GM19239 (cell line): Measurements from ENCODE around the gene ADCK2.
"Not testable (repeated sequence)": the region's sequence is repeated elsewhere in the genome, so short reads cannot be mapped to it uniquely, and the experiment has no call there.

Experiments used
- DNase-seq: peaks from one replicate; pipeline ENCODE4 v3.0.0; 2011; ENCODE audit warnings: low spot score; ENCODE audit not compliant: insufficient read length
- FAIRE-seq: peaks from 2 replicates; lab custom pipeline; 2011; peaks lifted over from hg19 to GRCh38; lab: Jason Lieb, UNC

ADCK2 gene

DNA sequence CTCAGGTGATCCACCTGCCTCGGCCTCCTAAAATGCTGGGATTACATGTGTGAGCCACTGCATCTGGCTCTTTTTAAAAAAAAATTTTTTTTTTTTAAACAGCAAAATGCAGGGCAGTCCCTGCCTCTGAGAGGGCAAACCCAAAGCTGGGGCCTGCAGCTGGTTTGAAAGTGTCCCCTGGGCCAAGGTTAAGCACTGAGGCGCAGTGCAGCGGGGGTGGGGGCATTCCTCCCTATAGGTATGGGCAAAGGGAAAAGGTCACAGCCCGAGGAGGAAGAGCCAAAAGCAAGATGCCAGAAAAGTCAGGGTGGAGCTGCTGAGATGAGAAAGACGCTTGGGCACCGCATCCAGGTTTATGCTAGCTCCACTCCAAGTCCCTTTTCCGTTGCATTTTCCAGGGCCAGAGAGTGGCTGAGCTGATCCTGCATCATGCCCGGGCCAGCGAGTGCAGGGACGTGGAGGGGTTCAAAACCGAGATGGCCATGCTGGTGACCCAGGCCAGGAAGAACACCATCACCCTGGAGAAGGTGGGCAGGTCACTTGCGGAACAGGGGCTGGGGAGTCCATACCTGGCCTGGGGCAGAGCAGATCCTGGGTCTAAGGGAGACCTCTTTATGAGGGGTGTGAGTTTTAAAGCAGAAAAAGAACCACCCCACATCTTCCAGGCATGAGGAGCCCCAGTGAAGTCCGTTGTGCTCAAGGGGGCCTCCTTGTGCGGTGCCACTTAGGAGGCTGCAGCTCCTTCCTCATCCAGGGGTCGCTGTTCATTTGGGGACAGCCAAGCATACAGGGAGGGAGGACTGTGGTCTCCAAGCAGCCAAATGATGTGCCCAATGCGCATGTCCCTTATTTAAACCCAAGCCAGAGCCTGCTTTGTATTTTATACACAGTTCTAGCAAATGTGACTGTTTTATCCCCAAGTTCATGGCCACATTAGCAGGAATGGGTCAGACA, 16.7 kb downstream of the ADCK2 start:
- DNase-seq = no peak
- no peak for FAIRE-seq

DNA sequence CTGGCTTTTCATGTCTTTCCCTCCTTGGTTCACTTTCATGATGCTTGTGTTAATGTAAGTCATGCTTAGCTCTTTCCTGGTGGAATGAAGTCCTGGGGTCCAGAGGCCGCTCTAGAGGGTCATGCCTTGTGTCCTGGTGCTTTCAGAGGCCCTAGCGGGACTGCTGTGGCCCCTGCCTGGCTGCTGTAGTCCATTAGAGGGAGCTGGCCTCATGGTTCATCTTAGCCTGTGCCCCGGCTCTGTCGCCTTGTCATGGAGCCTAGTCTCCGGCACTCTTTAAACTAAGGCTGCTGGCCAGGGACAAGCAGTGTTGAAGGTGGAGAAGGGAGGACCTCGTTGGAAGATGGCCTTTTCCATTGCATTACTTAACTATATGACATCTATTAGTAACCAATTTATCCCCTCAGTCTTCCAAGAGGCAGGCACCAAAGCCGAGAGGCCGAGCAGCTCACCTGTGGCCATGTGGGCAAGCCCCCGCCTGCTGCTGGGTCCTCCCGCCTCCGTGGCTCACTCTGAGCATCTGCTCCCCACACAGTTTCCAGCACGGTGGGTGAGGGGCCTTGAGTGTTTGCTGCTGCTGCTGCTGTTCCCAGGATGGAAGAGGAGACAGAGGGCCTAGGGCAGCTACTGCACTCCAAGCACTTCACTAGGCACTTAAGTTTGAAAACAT, 18.8 kb downstream of the ADCK2 start:
- DNase-seq = no peak
- FAIRE-seq = no peak

DNA sequence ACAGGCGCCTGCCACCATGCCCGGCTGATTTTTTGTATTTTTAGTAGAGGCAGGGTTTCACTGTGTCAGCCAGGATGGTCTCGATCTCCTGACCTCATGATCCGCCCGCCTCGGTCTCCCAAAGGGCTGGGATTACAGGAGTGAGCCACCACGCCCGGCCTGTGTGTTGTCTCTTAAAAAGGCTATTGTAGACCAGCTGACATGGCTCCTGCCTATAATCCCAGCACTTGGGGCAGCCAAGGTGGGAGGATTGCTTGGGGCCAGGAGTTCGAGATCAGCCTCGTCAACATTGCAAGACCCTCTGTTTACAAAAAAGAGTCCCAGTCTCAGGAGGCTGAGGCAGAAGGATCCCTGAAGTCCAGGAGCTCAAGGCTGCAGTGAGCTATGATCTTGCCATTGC, 21.1 kb downstream of the ADCK2 start:
- not testable (repeated sequence) for DNase-seq, FAIRE-seq

DNA sequence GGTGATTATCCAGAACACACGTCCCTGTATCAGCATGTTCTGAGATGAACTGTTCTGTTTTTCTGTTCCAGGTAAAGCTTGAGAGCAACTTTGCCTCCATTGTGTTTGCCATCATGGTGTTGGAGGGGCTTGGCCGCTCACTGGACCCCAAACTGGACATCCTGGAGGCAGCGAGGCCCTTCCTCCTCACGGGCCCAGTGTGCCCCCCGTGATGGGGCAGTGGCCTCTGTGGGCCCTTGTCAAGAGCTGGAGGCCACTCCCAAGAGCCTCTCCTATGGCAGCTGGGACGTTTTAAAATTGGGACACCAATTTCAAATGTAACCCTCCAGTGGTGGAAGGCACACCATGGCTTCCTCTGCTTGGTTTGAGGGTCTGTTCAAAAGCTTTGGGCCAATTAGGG, 21.8 kb downstream of the ADCK2 start:
- no peak for DNase-seq
- FAIRE-seq = no peak

DNA sequence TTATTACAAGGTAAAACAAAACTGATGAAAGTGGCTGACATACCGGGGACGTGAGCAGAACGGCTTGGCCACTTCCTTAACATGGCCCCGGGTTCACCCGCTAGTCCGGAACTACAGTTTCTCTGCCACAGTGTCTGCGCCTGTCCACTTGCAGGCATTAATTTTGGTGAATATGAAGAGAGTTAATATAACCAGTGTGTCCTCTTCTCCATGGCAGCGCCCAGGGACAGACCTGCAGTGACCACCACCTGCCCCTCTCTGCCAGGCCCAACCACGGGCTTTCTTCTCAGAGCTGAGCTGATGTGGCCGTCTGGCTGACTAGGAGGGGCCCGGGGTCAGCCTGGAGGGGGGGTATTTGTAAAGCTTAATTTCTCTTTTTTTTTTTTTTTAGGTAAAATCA, 22.6 kb downstream of the ADCK2 start:
- DNase-seq (no peak), FAIRE-seq (no peak)

DNA sequence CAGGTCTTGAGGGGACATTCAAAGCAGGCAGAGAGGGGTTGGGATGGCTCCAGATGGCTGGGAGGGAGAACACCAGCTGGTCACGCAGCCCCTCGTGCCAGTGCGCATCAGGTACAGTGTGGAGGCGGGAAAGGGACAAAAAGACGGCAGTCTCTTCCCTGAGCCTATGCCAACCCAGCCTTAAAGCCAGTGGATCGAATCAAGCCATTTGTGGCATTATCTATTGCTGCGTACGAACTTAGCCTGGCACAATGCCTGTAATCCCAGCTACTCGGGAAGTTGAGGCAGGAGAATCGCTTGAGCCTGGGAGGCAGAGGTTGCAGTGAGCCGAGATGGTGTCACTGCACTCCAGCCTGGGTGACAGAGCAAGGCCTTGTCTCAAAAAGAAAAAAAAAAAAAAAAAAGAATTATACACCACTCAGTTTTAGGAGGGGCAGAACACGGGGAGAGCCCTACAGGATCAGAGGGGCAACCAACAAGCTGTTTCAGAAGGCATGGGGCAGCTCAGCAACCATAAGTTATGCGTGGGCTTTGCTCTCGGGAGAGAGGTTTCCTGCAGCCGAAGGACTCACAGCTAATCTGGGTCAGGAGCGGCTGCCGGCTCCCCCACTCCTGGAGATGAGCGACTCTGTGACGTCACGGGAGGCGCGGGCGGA, 23.4 kb downstream of the ADCK2 start:
- DNase-seq (peak; percentile 94), FAIRE-seq (no peak)

DNA sequence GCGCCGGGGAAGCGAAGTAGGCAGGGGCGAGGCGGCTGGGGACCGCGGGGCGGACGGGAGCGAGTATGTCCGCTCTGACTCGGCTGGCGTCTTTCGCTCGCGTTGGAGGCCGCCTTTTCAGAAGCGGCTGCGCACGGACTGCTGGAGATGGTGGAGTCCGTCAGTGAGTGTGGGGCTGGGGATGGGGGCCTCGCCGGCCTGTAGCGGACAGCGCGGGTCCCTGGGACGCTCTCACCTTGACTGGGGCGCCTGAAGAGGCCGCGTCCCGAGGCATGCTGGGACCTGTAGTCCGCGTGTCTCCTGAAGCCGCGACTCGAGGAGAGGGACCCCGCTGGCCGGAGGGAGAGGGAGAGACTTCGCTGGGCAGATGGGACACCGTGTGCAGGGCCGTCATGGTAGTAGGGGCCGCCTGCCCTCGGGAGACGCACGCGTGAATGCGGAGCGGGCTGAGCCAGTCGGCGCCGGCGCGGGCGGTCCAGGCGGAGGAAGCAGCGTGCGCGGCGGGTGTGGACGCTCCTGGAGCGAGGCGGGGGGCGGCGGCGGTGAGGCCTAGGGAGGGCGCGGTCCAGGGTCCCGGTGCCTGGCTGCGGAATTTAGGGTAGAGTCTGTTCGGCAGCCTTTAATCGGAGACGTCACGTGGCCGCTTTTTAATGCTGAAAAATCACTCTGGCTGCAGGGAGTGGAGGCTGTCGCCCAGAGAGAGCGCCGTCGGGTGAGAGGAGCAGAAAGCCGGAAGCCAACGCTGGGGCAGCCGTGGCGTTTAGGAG, 24.1 kb downstream of the ADCK2 start, which contains the start of gene NDUFB2:
Gene NDUFB2 (plus strand): TSS at position 29 of the 767 bp plus-strand sequence. CDS start 37 bp downstream, at position 66.
- DNase-seq = peak; percentile 83
- peak; percentile 91 for FAIRE-seq

DNA sequence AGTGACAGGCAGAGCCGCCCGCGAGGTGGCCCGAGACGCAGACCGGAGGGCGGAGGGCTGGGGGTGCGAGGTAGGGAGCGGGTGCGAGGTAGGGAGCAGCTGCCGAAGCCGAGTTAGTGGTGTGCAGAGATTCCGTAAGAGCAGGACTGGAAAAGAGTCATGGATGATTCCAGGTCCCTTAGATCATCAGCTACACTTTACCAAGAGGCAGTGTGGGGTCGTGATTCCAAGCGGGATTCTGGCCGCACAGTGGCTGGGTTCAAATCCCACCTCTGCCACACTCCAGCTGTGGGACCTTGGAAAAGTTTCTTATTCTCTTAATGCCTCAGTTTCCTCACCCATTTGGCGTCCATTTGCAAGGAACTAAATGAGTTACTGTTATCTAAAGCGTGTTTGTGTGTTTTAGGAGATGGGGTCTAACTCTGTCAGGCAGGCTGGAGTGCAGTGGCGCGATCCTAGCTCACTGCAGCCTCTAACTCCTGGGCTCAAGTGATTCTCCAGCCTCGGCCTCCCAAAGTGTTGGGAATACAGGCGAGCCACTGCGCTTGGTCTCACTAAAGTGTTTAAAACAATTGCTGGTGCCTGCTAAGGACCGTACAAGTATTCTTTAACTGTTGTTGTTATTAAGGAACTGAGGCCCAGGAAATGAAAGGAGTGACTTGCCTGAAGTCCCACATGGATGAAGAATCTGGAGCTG, 24.9 kb downstream of the ADCK2 start:
- FAIRE-seq (no peak), DNase-seq (no peak)

DNA sequence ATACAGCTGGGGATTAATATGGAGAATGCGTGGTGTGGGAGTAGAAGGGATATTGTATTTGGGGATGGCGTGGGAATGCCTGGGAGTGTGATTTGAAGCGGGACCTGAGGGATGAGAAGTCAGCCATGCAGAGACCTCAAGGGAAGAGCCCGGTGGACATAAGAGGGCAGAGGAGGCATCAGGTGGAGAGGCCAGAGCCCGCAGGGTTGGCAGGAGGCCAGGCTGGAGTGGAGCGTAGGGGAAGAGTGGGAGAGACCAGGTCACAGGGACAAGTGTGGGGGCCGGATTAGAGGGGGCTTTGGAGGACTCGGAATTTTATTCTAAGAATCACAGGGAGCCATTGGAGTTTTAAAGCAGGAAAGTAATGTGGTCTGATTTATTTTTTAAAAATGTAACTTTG, 25.7 kb downstream of the ADCK2 start:
- no peak for FAIRE-seq
- no peak for DNase-seq

DNA sequence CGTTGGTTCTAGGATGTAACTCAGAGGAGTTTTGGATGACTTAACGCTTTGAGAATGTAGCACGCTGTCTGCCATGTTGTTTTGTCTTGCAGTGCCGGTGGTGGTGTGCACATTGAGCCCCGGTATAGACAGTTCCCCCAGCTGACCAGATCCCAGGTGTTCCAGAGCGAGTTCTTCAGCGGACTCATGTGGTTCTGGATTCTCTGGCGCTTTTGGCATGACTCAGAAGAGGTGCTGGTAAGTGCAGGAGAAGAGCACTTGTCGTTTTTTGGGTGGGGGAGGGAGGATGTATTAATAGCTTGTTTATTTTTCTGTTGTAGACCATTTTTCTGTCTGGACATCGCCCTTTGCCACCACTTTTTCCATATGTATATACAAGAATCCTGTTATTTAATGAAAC, 30.0 kb downstream of the ADCK2 start:
- FAIRE-seq (no peak), DNase-seq (no peak)

DNA sequence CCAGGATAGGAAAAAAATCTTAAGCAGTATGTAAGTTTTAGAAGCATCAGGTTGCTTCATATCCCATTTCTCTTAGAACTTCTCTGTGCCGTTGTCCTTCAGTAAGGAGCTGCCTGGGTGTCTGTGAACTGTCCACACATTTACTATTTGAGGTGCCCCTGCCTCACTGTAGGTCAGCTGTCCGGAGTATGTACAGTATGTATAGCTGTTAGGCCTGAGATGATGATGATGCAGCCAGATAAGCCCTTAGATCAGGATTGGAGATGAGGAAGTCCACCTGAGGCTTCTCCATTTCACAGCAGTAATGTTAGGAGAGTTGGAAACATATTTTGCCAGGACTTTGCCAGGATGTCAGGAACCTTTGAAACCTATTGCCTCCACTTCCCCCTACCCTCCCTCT, 31.5 kb downstream of the ADCK2 start:
- DNase-seq (no peak), FAIRE-seq (no peak)

DNA sequence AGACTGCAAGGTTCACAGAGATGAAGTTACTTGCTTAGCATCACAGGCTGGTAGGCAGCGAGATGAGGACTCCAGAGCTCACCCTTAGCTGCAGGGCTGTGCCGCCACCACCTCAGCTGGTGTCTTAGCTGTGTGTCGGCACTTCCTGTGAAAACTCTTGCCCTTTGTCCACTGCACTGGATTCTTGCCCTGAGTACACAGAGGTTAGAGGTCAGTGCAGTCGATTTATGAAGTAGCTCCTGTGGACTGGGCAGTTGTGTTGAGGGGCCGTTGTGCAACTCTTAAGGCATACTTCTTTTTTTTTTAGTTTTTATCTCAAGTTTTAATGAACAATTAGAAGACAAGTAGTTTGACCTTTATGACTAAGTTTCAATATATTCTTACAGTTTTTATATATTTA, 34.4 kb downstream of the ADCK2 start:
- FAIRE-seq = no peak
- no peak for DNase-seq

DNA sequence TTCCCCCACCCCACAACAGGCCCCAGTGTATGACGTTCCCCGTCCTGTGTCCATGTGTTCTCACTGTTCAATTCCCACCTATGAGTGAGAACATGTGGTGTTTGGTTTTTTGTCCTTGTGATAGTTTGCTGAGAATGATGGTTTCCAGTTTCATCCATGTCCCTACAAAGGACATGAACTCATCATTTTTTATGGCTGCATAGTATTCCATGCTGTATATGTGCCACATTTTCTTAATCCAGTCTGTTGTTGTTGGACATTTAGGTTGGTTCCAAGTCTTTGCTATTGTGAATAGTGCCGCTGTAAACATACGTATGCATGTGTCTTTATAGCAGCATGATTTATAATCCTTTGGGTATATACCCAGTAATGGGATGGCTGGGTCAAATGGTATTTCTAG, 36.0 kb downstream of the ADCK2 start:
- DNase-seq, FAIRE-seq: not testable (repeated sequence)

DNA sequence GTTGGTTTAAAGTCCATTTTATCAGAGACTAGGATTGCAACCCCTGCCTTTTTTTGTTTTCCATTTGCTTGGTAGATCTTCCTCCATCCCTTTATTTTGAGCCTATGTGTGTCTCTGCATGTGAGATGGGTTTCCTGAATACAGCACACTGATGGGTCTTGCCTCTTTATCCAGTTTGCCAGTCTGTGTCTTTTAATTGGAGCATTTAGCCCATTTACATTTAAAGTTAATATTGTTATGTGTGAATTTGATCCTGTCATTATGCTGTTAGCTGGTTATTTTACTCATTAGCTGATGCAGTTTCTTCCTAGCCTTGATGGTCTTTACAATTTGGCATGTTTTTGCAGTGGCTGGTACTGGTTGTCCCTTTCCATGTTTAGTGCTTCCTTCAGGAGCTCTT, 39.6 kb downstream of the ADCK2 start:
- FAIRE-seq, DNase-seq: not testable (repeated sequence)

DNA sequence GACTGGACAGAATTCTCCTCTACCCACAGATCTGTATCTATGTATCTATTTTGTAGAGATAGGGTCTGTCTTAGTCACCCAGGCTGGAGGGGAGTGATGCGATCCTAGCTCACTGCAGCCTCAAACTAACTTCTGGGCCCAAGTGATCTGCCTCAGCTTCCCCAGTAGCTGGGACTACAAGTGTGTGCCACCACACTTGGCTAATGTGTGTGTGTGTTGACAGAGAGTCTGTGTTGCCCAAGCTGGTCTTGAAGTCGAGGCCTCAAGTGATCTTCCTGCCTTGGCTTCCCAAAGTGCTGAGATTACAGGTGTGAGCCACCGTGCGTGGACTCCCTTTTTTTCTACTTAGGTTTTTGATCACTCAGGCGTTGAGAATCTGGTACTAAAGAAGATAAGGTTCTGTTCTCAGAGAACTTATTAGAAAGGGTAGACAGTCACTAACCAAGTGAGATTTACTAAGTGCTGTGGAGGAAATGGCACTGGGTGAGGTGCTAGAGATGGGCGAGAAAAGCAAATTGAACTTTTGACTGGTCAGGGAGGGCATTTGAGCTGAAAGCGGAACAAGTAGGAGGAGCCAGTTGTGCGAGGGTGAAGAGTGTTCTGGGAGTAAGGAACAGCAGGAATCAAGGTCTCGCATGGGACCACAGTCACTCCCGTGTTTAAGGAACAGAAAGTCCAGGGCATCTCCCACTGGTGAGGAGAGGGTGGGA, 41.7 kb downstream of the ADCK2 start:
- DNase-seq (no peak), FAIRE-seq (no peak)

DNA sequence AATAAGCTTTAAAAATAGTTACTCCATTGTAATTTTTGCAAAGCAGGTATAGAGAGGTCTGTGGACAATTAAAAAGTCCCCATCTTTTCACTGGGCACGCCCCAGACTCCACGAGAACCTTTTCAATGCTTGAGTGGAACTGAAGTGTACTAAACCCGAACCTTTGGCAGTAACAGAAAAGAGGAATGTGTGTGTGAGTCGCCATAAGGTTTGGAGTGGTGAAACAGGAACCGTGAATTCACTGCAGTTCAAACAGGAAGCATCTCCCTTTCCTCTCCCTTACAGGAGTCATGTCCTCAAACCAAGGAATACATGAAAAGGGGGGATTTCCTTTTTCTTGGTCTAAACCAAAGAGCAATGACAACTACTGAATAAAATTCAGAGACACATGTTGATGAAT, 47.0 kb downstream of the ADCK2 start:
- DNase-seq (no peak), FAIRE-seq (peak; percentile 33)

DNA sequence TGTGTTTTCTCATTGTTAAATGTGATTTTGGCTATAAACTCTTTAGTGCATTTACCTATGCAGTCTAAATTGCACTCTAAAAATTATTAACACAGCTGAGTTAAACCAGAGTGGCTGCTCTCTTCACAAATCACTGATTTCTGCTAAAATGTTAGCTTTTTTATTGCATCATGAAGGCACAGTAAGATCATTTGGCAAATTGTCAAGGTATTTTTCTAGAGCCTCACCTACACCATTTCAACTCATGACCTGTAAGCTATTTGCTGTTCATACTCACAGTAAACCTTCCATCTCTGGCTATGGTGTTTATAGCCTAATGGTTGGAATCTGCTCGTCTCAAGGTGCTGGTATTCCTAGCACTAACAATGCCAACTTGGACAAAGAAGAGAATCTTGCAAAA, 49.5 kb downstream of the ADCK2 start:
- DNase-seq (no peak), FAIRE-seq (no peak)

DNA sequence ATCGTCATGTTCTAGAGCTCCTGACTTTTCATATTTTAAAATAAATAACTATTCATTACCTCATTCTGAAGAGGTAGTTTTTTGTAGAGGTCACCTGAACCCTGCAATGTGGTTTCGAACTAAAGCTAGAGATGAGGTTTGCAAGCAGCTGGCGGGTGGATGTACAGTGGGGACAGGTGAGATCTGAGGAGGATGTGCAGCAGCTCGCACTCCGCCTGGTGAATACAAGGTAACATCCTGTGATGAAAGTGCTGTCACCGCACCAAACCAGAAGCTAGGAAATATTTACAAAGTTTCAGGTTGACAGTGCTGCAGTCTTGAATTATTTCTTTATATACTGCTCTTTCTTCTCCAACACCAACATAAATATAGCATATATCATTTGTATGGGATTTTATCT, 50.3 kb downstream of the ADCK2 start:
- FAIRE-seq (no peak), DNase-seq (no peak)

DNA sequence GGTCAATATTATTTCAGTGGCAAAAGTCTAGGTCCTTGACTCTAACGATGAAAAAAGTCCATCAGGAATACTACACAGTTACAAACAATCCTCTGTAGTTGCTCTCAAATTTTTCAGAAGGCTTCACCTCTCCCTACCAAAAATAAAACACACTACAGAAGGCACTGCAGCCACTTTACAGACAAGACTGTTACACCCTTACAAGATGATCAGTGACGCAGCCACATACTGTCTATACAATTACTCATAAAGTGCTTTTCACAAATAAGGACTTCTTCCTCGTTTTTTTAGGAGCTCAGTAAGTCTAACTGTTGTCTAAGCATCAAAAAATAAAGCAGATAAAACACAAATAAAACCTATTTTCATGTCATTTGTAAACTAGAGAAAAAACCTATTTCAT, 50.8 kb downstream of the ADCK2 start:
- FAIRE-seq (no peak), DNase-seq (no peak)
